ENCODE results near the gene DUSP22.

DNA sequence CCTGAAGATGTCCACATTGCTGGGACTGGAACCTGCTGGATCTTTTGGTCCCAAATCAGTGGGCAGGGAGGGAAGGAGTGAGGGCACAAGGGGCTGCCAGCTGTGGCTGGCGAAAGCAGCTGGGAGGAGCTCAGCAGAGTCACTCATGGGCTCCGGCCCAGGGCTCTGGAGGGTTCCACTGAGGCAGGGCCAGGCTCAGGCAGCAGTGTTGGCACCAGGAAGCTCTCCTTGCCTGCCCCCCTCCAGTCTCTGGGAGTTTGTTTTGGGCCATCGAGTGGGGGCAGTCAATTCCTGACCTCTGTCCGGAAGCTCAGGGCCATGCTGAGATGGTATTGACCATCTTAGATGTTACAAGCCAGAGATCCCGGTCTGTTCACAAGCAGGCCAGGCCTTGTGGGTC, 60.2 kb downstream of the DUSP22 start:
- TF ChIP-seq, protein P1, sequence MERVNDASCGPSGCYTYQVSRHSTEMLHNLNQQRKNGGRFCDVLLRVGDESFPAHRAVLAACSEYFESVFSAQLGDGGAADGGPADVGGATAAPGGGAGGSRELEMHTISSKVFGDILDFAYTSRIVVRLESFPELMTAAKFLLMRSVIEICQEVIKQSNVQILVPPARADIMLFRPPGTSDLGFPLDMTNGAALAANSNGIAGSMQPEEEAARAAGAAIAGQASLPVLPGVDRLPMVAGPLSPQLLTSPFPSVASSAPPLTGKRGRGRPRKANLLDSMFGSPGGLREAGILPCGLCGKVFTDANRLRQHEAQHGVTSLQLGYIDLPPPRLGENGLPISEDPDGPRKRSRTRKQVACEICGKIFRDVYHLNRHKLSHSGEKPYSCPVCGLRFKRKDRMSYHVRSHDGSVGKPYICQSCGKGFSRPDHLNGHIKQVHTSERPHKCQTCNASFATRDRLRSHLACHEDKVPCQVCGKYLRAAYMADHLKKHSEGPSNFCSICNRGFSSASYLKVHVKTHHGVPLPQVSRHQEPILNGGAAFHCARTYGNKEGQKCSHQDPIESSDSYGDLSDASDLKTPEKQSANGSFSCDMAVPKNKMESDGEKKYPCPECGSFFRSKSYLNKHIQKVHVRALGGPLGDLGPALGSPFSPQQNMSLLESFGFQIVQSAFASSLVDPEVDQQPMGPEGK (CRISPR knock-in tag; IDR thresholded peaks at IDR 0.05; ENCODE audit: borderline replicate concordance), result no peak
- TF ChIP-seq RARB (CRISPR knock-in tag; IDR thresholded peaks at IDR 0.05), result no peak
- no peak for TF ChIP-seq TCF4 (CRISPR knock-in tag; IDR thresholded peaks at IDR 0.05; ENCODE audit: borderline replicate concordance)
- TF ChIP-seq ZNF8 (CRISPR knock-in tag; IDR thresholded peaks at IDR 0.05), result no peak
